A549 (cell line): Measurements from ENCODE around the gene SKI. TPM values are rescaled to one million over a fixed set of nuclear protein-coding genes. Genes with fewer than 3 reads are reported as not detected.

Experiments
- ATAC-seq, 2 experiments: fragments of 200-7000 bp in 1 of 2; fragments of >200 bp in 1 of 2; cut with Nextera tagmentation in 1 of 2; cut with Tn5 transposase in 1 of 2; 3 replicates each; pipeline versions ENCODE4 v1.8.0 to v1.9.1; 2018 to 2020; ENCODE audit warnings: mild to moderate bottlenecking in 1 of 2, moderate library complexity in 1 of 2
- CTCF ChIA-PET: fragments of 300-600 bp; sonication (Branson Sonifier 250); formaldehyde crosslinking; extraction: SDS; loops from one replicate; lab custom pipeline; 2021; ENCODE audit warnings: antibody characterized with exemption, inconsistent platforms; lab: Yijun Ruan, JAX
- POLR2A ChIA-PET: fragments of 350-600 bp; formaldehyde crosslinking; extraction: SDS; loops from one replicate; lab custom pipeline; 2021; ENCODE audit warnings: antibody characterized with exemption, inconsistent platforms; lab: Yijun Ruan, JAX
- DNase-seq, 2 experiments: peaks; one replicate each; pipeline versions ENCODE4 v3.0.0 to v3.0.0-alpha.2; 2011 to 2016; ENCODE audit warnings: low read depth in 1 of 2, low spot score in 1 of 2
- FAIRE-seq: peaks from 2 replicates; lab custom pipeline; 2011; peaks lifted over from hg19 to GRCh38; lab: Jason Lieb, UNC
- H3K27ac ChIP-seq, 2 experiments: fragments of >200 bp; sonication (Bioruptor Twin); formaldehyde crosslinking; 3 replicates each; pipeline ENCODE4 v1.5.1; 2016 to 2017
- H3K4me1 ChIP-seq: fragments of >200 bp; sonication (Bioruptor Twin); formaldehyde crosslinking; 3 replicates; pipeline ENCODE4 v1.6.1; 2016
- H3K4me2 ChIP-seq: fragments of >200 bp; sonication (Bioruptor Twin); formaldehyde crosslinking; 3 replicates; pipeline ENCODE4 v1.6.1; 2016
- H3K4me3 ChIP-seq: fragments of >200 bp; sonication (Bioruptor Twin); formaldehyde crosslinking; 3 replicates; pipeline ENCODE4 v1.5.1; 2016
- H3K9me3 ChIP-seq: fragments of >200 bp; sonication (Bioruptor Twin); formaldehyde crosslinking; 3 replicates; pipeline ENCODE4 v1.6.1; 2016
- CEBPB ChIP-seq, 2 experiments: fragments of >200 bp in 1 of 2; sonication (Bioruptor Twin) in 1 of 2; formaldehyde crosslinking in 1 of 2; IDR thresholded peaks; 2 replicates each; pipeline ENCODE4 v1.6.1; 2012 to 2016
- CHD4 ChIP-seq: fragments of 200-600 bp; sonication (generic); IDR thresholded peaks from 2 replicates; pipeline ENCODE4 v1.6.1; 2016; ENCODE audit warnings: antibody characterized with exemption, mild to moderate bottlenecking, borderline replicate concordance
- EP300 ChIP-seq, 2 experiments: fragments of >200 bp; sonication (Bioruptor Twin); formaldehyde crosslinking; IDR thresholded peaks; 2 replicates in 1 of 2; 3 replicates in 1 of 2; pipeline ENCODE4 v1.6.1; 2016 to 2017
- ESRRA ChIP-seq: fragments of 150-350 bp; IDR thresholded peaks from 2 replicates; pipeline ENCODE4 v1.6.1; 2014; ENCODE audit warnings: mild to moderate bottlenecking, low read length, borderline replicate concordance
- FOSB ChIP-seq: fragments of 250-450 bp; sonication (Bioruptor Pico); IDR thresholded peaks from 2 replicates; pipeline ENCODE4 v1.5.0; 2020; ENCODE audit warnings: mild to moderate bottlenecking, moderate library complexity
- FOSL2 ChIP-seq, 2 experiments: fragments of 450-650 bp in 1 of 2; fragments of >200 bp in 1 of 2; sonication (Bioruptor Twin) in 1 of 2; formaldehyde crosslinking; IDR thresholded peaks; 2 replicates each; pipeline versions ENCODE4 v1.5.0 to v1.6.1; 2016 to 2020; ENCODE audit warnings: mild to moderate bottlenecking in 1 of 2, moderate library complexity in 1 of 2
- FOXS1 ChIP-seq: fragments of 250-450 bp; sonication (Bioruptor Pico); IDR thresholded peaks from 2 replicates; pipeline ENCODE4 v1.5.0; 2020; ENCODE audit warnings: mild to moderate bottlenecking, moderate library complexity
- HEYL ChIP-seq: fragments of 250-450 bp; sonication (Bioruptor Pico); IDR thresholded peaks from 2 replicates; pipeline ENCODE4 v1.8.0; 2021; ENCODE audit warnings: mild to moderate bottlenecking, moderate library complexity
- HOXA7 ChIP-seq: fragments of 250-450 bp; sonication (Bioruptor Pico); IDR thresholded peaks from 2 replicates; pipeline ENCODE4 v1.5.0; 2020; ENCODE audit warnings: mild to moderate bottlenecking, moderate library complexity
- HOXB13 ChIP-seq: fragments of 250-450 bp; sonication (Bioruptor Pico); IDR thresholded peaks from 2 replicates; pipeline ENCODE4 v1.5.0; 2020; ENCODE audit warnings: low read depth, mild to moderate bottlenecking, moderate library complexity
- HOXB5 ChIP-seq: fragments of 250-450 bp; sonication (Bioruptor Pico); IDR thresholded peaks from 2 replicates; pipeline ENCODE4 v1.5.0; 2020; ENCODE audit warnings: mild to moderate bottlenecking, moderate library complexity
- JUN ChIP-seq, 2 experiments: fragments of >200 bp; sonication (Bioruptor Twin); formaldehyde crosslinking; IDR thresholded peaks; 2 replicates in 1 of 2; 3 replicates in 1 of 2; pipeline ENCODE4 v1.6.1; 2016 to 2017
- MAFK ChIP-seq: fragments of 450-650 bp; IDR thresholded peaks from 2 replicates; pipeline ENCODE4 v1.6.1; 2014; ENCODE audit not compliant: partially characterized antibody
- MYC ChIP-seq: IDR thresholded peaks from 2 replicates; pipeline ENCODE4 v1.6.1; 2012; ENCODE audit warnings: mild to moderate bottlenecking, inconsistent platforms, low read length, improper control_type of control experiment, borderline replicate concordance
- NFE2L2 ChIP-seq: fragments of 150-350 bp; conservative IDR thresholded peaks from 2 replicates; pipeline ENCODE4 v1.6.1; 2014; ENCODE audit warnings: low read length
- NR3C1 ChIP-seq: fragments of >200 bp; sonication (Bioruptor Twin); formaldehyde crosslinking; IDR thresholded peaks from 3 replicates; pipeline ENCODE4 v1.6.1; 2017
- POLR2AphosphoS2 ChIP-seq: conservative IDR thresholded peaks from 2 replicates; pipeline ENCODE4 v1.6.1; 2012; ENCODE audit warnings: low read length, improper control_type of control experiment, inconsistent platforms
- RFX5 ChIP-seq: fragments of 450-650 bp; IDR thresholded peaks from 2 replicates; pipeline ENCODE4 v1.7.1; 2014; ENCODE audit warnings: antibody characterized with exemption, mild to moderate bottlenecking, moderate library complexity
- SREBF2 ChIP-seq: fragments of 450-650 bp; IDR thresholded peaks from 2 replicates; pipeline ENCODE4 v1.6.1; 2014; ENCODE audit warnings: mild to moderate bottlenecking, moderate library complexity
- TFCP2L1 ChIP-seq: fragments of 250-450 bp; sonication (Bioruptor Pico); IDR thresholded peaks from 2 replicates; pipeline ENCODE4 v1.5.0; 2021; ENCODE audit warnings: mild to moderate bottlenecking
- ZFP36 ChIP-seq: fragments of 450-650 bp; IDR thresholded peaks from 2 replicates; pipeline ENCODE4 v1.6.1; 2014; ENCODE audit warnings: borderline replicate concordance; ENCODE audit not compliant: partially characterized antibody
- ZSCAN20 ChIP-seq: fragments of 250-450 bp; sonication (Bioruptor Pico); IDR thresholded peaks from 2 replicates; pipeline ENCODE4 v1.8.0; 2022; ENCODE audit warnings: mild to moderate bottlenecking, moderate library complexity
- WGBS: methylation state at CpG from one replicate; pipeline ENCODE4 v1.1.6; 2017; ENCODE audit errors: missing lambda C conversion rate; 5-methylcytosine and 5-hydroxymethylcytosine counted together
- polyA plus RNA-seq, 4 experiments: library from polyadenylated mRNA; depleted of rRNA in 3 of 4; stranded (reverse); fragments of >200 nt; fragmentation: RNase III in 1 of 4; extraction: RNeasy Plus Mini Kit Qiagen cat#74134 plus additional on column Dnase treatment in 1 of 4; gene quantifications; 2 replicates in 3 of 4; 3 replicates in 1 of 4; pipeline ENCODE4 v1.2.3, GENCODE V29; 2011 to 2017
- TF ChIP-seq, protein P1 (sequence below): IDR thresholded peaks from 2 replicates; pipeline ENCODE4 v1.6.1; 2012
- TF ChIP-seq, protein P2 (sequence below): fragments of 250-450 bp; sonication (Bioruptor Pico); IDR thresholded peaks from 2 replicates; pipeline ENCODE4 v1.5.0; 2020; ENCODE audit warnings: low read depth, mild to moderate bottlenecking, moderate library complexity
- TF ChIP-seq, protein P3 (sequence below): fragments of >200 bp; sonication (Bioruptor Twin); formaldehyde crosslinking; IDR thresholded peaks from 3 replicates; pipeline ENCODE4 v1.5.1; 2016
- TF ChIP-seq, protein P4 (sequence below): fragments of 150-350 bp; IDR thresholded peaks from 2 replicates; pipeline ENCODE4 v1.6.1; 2014; ENCODE audit warnings: low read depth, mild to moderate bottlenecking, low read length
- TF ChIP-seq, protein P5 (sequence below): IDR thresholded peaks from 2 replicates; pipeline ENCODE4 v1.6.1; 2012; ENCODE audit warnings: low read depth, borderline replicate concordance
- TF ChIP-seq, protein P6 (sequence below): fragments of >200 bp; sonication (Bioruptor Twin); formaldehyde crosslinking; IDR thresholded peaks from 3 replicates; pipeline ENCODE4 v1.6.1; 2016

SKI gene
- polyA plus RNA-seq, 2 of the 4 experiments (the other 2 are of a cell fraction): 2.8 to 12.0 TPM

DNA sequence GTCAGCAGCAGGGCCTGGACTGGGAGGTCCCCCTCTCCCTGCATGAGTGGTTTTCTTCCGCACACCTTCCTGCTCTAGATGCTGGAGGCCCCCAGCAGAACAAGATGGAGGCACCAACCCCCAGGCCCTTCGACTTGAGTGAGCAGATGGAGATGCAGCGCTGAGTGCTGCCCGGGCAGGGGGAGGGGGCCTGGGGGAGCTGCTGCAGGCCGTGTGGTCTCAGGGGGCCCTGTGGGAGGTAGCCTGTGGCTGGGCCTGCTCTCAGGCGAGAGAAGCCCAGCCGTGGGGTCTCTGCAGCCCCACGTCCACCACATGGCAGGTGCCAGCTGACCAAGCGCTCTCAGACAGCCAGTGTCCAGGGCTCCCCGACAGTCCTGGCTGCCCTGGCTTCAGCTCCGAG is 32.3 kb upstream of the SKI start:
- WGBS: 100% methylated on average over 2 of the region's 11 CpGs
- peak overlapping the region; percentile 88; the same call in 2 of the 3 replicates for H3K4me2 ChIP-seq
- peak overlapping the region; percentile 99 to 100; a peak in 5 of 6 replicates for H3K27ac ChIP-seq
- H3K4me3 ChIP-seq: no peak overlapping the region
- POLR2A ChIA-PET: interaction anchor here (1.6 kb wide), 1 partner anchor 186 kb away, joined by 25 read pairs; no protein-coding TSS in a partner anchor
- TF ChIP-seq, protein P1, sequence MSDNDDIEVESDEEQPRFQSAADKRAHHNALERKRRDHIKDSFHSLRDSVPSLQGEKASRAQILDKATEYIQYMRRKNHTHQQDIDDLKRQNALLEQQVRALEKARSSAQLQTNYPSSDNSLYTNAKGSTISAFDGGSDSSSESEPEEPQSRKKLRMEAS: no peak
- TF ChIP-seq, protein P2, sequence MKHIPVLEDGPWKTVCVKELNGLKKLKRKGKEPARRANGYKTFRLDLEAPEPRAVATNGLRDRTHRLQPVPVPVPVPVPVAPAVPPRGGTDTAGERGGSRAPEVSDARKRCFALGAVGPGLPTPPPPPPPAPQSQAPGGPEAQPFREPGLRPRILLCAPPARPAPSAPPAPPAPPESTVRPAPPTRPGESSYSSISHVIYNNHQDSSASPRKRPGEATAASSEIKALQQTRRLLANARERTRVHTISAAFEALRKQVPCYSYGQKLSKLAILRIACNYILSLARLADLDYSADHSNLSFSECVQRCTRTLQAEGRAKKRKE: no peak
- TF ChIP-seq POLR2AphosphoS2 (no peak), NFE2L2 (no peak), MYC (no peak), HEYL (no peak), ZSCAN20 (CRISPR knock-in tag) (no peak), JUN (IDR thresholded peaks at IDR 0.05) (no peak), FOSB (CRISPR knock-in tag) (no peak), HOXB5 (CRISPR knock-in tag) (no peak), NR3C1 (no peak), SREBF2 (no peak), HOXA7 (no peak), FOSL2 (IDR thresholded peaks at IDR 0.05) (no peak), FOSL2 (CRISPR knock-in tag; IDR thresholded peaks at IDR 0.05) (no peak), ZFP36 (no peak), TFCP2L1 (CRISPR knock-in tag) (no peak), CHD4 (no peak), FOXS1 (no peak)
- TF ChIP-seq, protein P3, sequence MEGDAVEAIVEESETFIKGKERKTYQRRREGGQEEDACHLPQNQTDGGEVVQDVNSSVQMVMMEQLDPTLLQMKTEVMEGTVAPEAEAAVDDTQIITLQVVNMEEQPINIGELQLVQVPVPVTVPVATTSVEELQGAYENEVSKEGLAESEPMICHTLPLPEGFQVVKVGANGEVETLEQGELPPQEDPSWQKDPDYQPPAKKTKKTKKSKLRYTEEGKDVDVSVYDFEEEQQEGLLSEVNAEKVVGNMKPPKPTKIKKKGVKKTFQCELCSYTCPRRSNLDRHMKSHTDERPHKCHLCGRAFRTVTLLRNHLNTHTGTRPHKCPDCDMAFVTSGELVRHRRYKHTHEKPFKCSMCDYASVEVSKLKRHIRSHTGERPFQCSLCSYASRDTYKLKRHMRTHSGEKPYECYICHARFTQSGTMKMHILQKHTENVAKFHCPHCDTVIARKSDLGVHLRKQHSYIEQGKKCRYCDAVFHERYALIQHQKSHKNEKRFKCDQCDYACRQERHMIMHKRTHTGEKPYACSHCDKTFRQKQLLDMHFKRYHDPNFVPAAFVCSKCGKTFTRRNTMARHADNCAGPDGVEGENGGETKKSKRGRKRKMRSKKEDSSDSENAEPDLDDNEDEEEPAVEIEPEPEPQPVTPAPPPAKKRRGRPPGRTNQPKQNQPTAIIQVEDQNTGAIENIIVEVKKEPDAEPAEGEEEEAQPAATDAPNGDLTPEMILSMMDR: no peak
- TF ChIP-seq, protein P4, sequence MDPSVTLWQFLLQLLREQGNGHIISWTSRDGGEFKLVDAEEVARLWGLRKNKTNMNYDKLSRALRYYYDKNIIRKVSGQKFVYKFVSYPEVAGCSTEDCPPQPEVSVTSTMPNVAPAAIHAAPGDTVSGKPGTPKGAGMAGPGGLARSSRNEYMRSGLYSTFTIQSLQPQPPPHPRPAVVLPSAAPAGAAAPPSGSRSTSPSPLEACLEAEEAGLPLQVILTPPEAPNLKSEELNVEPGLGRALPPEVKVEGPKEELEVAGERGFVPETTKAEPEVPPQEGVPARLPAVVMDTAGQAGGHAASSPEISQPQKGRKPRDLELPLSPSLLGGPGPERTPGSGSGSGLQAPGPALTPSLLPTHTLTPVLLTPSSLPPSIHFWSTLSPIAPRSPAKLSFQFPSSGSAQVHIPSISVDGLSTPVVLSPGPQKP: no peak
- TF ChIP-seq, all 56 proteins: peak for 0
- no peaks in the 10 kb centered on the region for H3K9me3 ChIP-seq
- CTCF ChIA-PET: interaction anchor here (0.7 to 10.4 kb wide), 25 partner anchors 9 to 351 kb away, joined by 3 to 267 read pairs (median 7); partner anchors contain the start of genes MORN1 and RER1
- ATAC-seq (no peak), DNase-seq (no peak), FAIRE-seq (no peak)
- H3K4me1 ChIP-seq: peaks cover 18% of the 10 kb centered on the region

DNA sequence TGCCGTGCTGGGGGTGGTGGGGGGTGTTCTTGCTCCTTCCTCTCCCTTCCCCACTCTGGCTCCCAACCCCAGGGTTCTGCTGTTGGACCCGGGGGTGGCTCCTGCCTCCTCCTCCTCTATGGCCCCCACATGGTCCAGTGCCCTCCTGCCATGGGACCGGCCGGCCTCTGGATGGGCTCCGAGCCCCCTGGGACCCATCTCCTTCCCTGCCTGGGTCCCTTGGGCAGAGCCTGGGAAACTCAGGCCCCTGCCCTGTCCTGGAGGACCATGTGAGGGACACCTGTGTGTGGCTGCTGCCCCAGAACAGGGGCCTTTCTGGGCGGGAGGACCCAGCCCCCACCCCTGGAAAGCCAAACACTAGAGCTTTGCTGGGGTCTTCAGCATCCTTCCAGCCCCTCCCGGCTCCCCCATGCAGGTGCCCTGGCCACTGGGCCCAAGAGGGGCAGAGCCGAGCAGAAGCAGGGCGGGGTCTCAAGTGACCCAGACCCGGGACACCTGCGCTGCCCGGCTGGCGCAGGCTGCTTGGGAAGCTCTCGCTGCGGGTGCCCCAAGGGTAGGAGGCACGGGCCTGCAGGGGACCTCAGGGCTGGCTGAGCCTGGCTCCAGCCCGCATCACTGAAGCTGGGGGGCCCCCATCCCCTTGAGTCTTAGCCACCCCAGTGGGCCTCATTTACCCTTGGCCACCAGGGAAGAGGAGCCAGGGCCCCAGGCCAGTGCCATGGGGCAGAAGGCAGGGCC is 31.0 kb upstream of the SKI start:
- ChIA-PET POLR2A (no interaction called here), CTCF (interaction anchor here (0.8 to 10.4 kb wide), 7 partner anchors 14 to 351 kb away, joined by 3 to 267 read pairs (median 3); partner anchors contain the start of genes MORN1 and RER1)
- Histone ChIP-seq H3K9me3 (no peaks in the 10 kb centered on the region), H3K4me3 (no peak overlapping the region), H3K27ac (no peak overlapping the region; a peak in 1 of 6 replicates), H3K4me1 (peaks cover 18% of the 10 kb centered on the region), H3K4me2 (no peak overlapping the region)
- 44% methylated on average over 1 of the region's 17 CpGs for WGBS
- no peak for FAIRE-seq
- ATAC-seq: no peak
- no peak for DNase-seq
- no peak for TF ChIP-seq CHD4
- TF ChIP-seq HOXB13 (CRISPR knock-in tag): no peak
- TF ChIP-seq EP300 (IDR thresholded peaks at IDR 0.05): no peak
- TF ChIP-seq JUN (IDR thresholded peaks at IDR 0.05): no peak
- TF ChIP-seq RFX5: no peak
- TF ChIP-seq, protein P5, sequence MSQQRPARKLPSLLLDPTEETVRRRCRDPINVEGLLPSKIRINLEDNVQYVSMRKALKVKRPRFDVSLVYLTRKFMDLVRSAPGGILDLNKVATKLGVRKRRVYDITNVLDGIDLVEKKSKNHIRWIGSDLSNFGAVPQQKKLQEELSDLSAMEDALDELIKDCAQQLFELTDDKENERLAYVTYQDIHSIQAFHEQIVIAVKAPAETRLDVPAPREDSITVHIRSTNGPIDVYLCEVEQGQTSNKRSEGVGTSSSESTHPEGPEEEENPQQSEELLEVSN: no peak
- no peak for TF ChIP-seq CEBPB (IDR thresholded peaks at IDR 0.05)
- no peak for TF ChIP-seq ESRRA
- no peak for TF ChIP-seq MAFK
- TF ChIP-seq, protein P1: no peak
- TF ChIP-seq, protein P4: no peak
- TF ChIP-seq, protein P2: no peak
- TF ChIP-seq, protein P6, sequence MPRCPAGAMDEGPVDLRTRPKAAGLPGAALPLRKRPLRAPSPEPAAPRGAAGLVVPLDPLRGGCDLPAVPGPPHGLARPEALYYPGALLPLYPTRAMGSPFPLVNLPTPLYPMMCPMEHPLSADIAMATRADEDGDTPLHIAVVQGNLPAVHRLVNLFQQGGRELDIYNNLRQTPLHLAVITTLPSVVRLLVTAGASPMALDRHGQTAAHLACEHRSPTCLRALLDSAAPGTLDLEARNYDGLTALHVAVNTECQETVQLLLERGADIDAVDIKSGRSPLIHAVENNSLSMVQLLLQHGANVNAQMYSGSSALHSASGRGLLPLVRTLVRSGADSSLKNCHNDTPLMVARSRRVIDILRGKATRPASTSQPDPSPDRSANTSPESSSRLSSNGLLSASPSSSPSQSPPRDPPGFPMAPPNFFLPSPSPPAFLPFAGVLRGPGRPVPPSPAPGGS: no peak
